ENCODE data around the gene PPIF.

PPIF gene

DNA sequence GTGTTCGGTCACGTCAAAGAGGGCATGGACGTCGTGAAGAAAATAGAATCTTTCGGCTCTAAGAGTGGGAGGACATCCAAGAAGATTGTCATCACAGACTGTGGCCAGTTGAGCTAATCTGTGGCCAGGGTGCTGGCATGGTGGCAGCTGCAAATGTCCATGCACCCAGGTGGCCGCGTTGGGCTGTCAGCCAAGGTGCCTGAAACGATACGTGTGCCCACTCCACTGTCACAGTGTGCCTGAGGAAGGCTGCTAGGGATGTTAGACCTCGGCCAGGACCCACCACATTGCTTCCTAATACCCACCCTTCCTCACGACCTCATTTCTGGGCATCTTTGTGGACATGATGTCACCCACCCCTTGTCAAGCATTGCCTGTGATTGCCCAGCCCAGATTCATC is 6.5 kb downstream of the PPIF start:
- peak overlapping the region; percentile 55; the same call in 1 of the 2 replicates for H3K27ac ChIP-seq (ENCODE audit: low read length)
- H3K4me3 ChIP-seq (ENCODE audit: low read length), result no peak overlapping the region
- no peak overlapping the region for H3K9ac ChIP-seq (ENCODE audit: low read length)
- peak overlapping the region; percentile 40 for H3K4me2 ChIP-seq (ENCODE audit: low read length)
- no peak overlapping the region for H2AFZ ChIP-seq (ENCODE audit: low read depth, low read length)
- no peaks in the 10 kb centered on the region for H3K27me3 ChIP-seq (ENCODE audit: low read depth, low read length)
- H3K4me1 ChIP-seq (ENCODE audit: low read length), result peaks cover 38% of the 10 kb centered on the region
- peaks cover 63% of the 10 kb centered on the region for H4K20me1 ChIP-seq (ENCODE audit: insufficient read depth, low read length)
- H3K79me2 ChIP-seq (ENCODE audit: low read length), result peaks cover 37% of the 10 kb centered on the region
- H3K9me3 ChIP-seq (ENCODE audit: insufficient read depth, low read length), result no peaks in the 10 kb centered on the region
- TF ChIP-seq CTCF (IDR thresholded peaks at IDR 0.05; ENCODE audit: low read depth, low read length) (no peak), EZH2phosphoT487 (IDR thresholded peaks at IDR 0.05; ENCODE audit: low read depth) (no peak)
- peaks cover 62% of the 10 kb centered on the region for H3K36me3 ChIP-seq (replicated peaks; ENCODE audit: low read depth, low read length)

DNA sequence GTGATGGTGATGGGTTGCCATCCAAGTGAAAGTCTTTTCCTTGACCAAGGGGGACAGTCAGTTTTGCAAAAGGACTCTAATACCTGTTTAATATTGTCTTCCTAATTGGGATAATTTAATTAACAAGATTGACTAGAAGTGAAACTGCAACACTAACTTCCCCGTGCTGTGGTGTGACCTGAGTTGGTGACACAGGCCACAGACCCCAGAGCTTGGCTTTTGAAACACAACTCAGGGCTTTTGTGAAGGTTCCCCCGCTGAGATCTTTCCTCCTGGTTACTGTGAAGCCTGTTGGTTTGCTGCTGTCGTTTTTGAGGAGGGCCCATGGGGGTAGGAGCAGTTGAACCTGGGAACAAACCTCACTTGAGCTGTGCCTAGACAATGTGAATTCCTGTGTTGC is 6.9 kb downstream of the PPIF start:
- H3K4me3 ChIP-seq (ENCODE audit: low read length), result no peak overlapping the region
- no peak for TF ChIP-seq EZH2phosphoT487 (IDR thresholded peaks at IDR 0.05; ENCODE audit: low read depth)
- TF ChIP-seq CTCF (IDR thresholded peaks at IDR 0.05; ENCODE audit: low read depth, low read length), result no peak
- H3K27me3 ChIP-seq (ENCODE audit: low read depth, low read length), result no peaks in the 10 kb centered on the region
- H2AFZ ChIP-seq (ENCODE audit: low read depth, low read length), result no peak overlapping the region
- peaks cover 34% of the 10 kb centered on the region for H3K4me1 ChIP-seq (ENCODE audit: low read length)
- peaks cover 59% of the 10 kb centered on the region for H4K20me1 ChIP-seq (ENCODE audit: insufficient read depth, low read length)
- H3K27ac ChIP-seq (ENCODE audit: low read length), result peak overlapping the region; percentile 55
- H3K36me3 ChIP-seq (replicated peaks; ENCODE audit: low read depth, low read length), result peaks cover 58% of the 10 kb centered on the region
- peak overlapping the region; percentile 40 for H3K4me2 ChIP-seq (ENCODE audit: low read length)
- no peaks in the 10 kb centered on the region for H3K9me3 ChIP-seq (ENCODE audit: insufficient read depth, low read length)
- H3K79me2 ChIP-seq (ENCODE audit: low read length), result peaks cover 33% of the 10 kb centered on the region
- H3K9ac ChIP-seq (ENCODE audit: low read length), result no peak overlapping the region

GRCh38 chr10:79354615-79355014 is 7.3 kb downstream of the PPIF start:
- H3K27me3 ChIP-seq (ENCODE audit: low read depth, low read length), result no peaks in the 10 kb centered on the region
- H3K36me3 ChIP-seq (replicated peaks; ENCODE audit: low read depth, low read length), result peaks cover 53% of the 10 kb centered on the region
- H3K9ac ChIP-seq (ENCODE audit: low read length), result no peak overlapping the region
- H2AFZ ChIP-seq (ENCODE audit: low read depth, low read length), result no peak overlapping the region
- peak overlapping the region; percentile 55 for H3K27ac ChIP-seq (ENCODE audit: low read length)
- peaks cover 28% of the 10 kb centered on the region for H3K79me2 ChIP-seq (ENCODE audit: low read length)
- TF ChIP-seq CTCF (IDR thresholded peaks at IDR 0.05; ENCODE audit: low read depth, low read length) (no peak), EZH2phosphoT487 (IDR thresholded peaks at IDR 0.05; ENCODE audit: low read depth) (no peak)
- no peak overlapping the region for H3K4me2 ChIP-seq (ENCODE audit: low read length)
- H3K4me1 ChIP-seq (ENCODE audit: low read length), result peaks cover 32% of the 10 kb centered on the region
- H4K20me1 ChIP-seq (ENCODE audit: insufficient read depth, low read length), result peaks cover 54% of the 10 kb centered on the region
- no peaks in the 10 kb centered on the region for H3K9me3 ChIP-seq (ENCODE audit: insufficient read depth, low read length)
- H3K4me3 ChIP-seq (ENCODE audit: low read length), result no peak overlapping the region

GRCh38 chr10:79355420-79356017 is 8.2 kb downstream of the PPIF start:
- Histone ChIP-seq H3K4me2 (ENCODE audit: low read length) (no peak overlapping the region), H3K4me3 (ENCODE audit: low read length) (no peak overlapping the region), H3K79me2 (ENCODE audit: low read length) (peaks cover 19% of the 10 kb centered on the region), H4K20me1 (ENCODE audit: insufficient read depth, low read length) (peaks cover 45% of the 10 kb centered on the region), H3K27ac (ENCODE audit: low read length) (no peak overlapping the region), H3K27me3 (ENCODE audit: low read depth, low read length) (no peaks in the 10 kb centered on the region), H3K4me1 (ENCODE audit: low read length) (peaks cover 32% of the 10 kb centered on the region), H3K36me3 (replicated peaks; ENCODE audit: low read depth, low read length) (peaks cover 44% of the 10 kb centered on the region), H2AFZ (ENCODE audit: low read depth, low read length) (no peak overlapping the region), H3K9me3 (ENCODE audit: insufficient read depth, low read length) (no peaks in the 10 kb centered on the region), H3K9ac (ENCODE audit: low read length) (no peak overlapping the region)
- TF ChIP-seq CTCF (IDR thresholded peaks at IDR 0.05; ENCODE audit: low read depth, low read length) (no peak), EZH2phosphoT487 (IDR thresholded peaks at IDR 0.05; ENCODE audit: low read depth) (no peak)

Data from OCI-LY3 (cell line).